Astrocyte (in vitro differentiated cells and primary cell): ENCODE results near the gene REL. TPM values are rescaled to one million over a fixed set of nuclear protein-coding genes. Genes with fewer than 3 reads are reported as not detected.
"Not testable (repeated sequence)": the region's sequence is repeated elsewhere in the genome, so short reads cannot be mapped to it uniquely, and the experiment has no call there.

Experiments
- DNase-seq: peaks from one replicate; pipeline ENCODE4 v3.0.0-alpha.2; 2010; ENCODE audit warnings: low read depth
- FAIRE-seq: peaks from 2 replicates; lab custom pipeline; 2011; peaks lifted over from hg19 to GRCh38; lab: Jason Lieb, UNC
- H2AFZ ChIP-seq: 2 replicates; pipeline ENCODE4 v1.6.0; 2012; ENCODE audit warnings: low read depth, low read length, inconsistent platforms
- H3K27ac ChIP-seq: 2 replicates; pipeline ENCODE4 v1.5.1; 2011; ENCODE audit warnings: low read depth, low read length, inconsistent platforms
- H3K27me3 ChIP-seq: 2 replicates; pipeline ENCODE4 v1.6.0; 2011; ENCODE audit warnings: low read length, inconsistent platforms; ENCODE audit not compliant: insufficient read depth
- H3K36me3 ChIP-seq: 2 replicates; pipeline ENCODE4 v1.5.1; 2011; ENCODE audit warnings: low read length, inconsistent platforms; ENCODE audit not compliant: insufficient read depth
- H3K4me1 ChIP-seq: 2 replicates; pipeline ENCODE4 v1.5.1; 2011; ENCODE audit warnings: low read length, inconsistent platforms; ENCODE audit not compliant: insufficient read depth
- H3K4me2 ChIP-seq: 2 replicates; pipeline ENCODE4 v1.6.0; 2012; ENCODE audit warnings: low read length, inconsistent platforms
- H3K4me3 ChIP-seq: 2 replicates; pipeline ENCODE4 v1.5.1; 2011; ENCODE audit warnings: low read depth, mild to moderate bottlenecking, low read length, inconsistent platforms; ENCODE audit not compliant: insufficient read depth
- H3K79me2 ChIP-seq: 2 replicates; pipeline ENCODE4 v1.6.0; 2012; ENCODE audit warnings: mild to moderate bottlenecking, low read length, inconsistent platforms; ENCODE audit not compliant: insufficient read depth
- H3K9ac ChIP-seq: 2 replicates; pipeline ENCODE4 v1.6.0; 2012; ENCODE audit warnings: mild to moderate bottlenecking, low read length, inconsistent platforms
- H3K9me3 ChIP-seq: 2 replicates; pipeline ENCODE4 v1.5.1; 2012; ENCODE audit warnings: low read depth, mild to moderate bottlenecking, low read length, inconsistent platforms; ENCODE audit not compliant: insufficient read depth
- H4K20me1 ChIP-seq: 2 replicates; pipeline ENCODE4 v1.6.0; 2012; ENCODE audit warnings: low read length, inconsistent platforms; ENCODE audit not compliant: insufficient read depth
- H3K27ac Mint-ChIP-seq: one replicate; pipeline ENCODE4 v1.8.0; 2021; ENCODE audit warnings: mild to moderate bottlenecking, mixed read lengths; ENCODE audit not compliant: unreplicated experiment
- H3K27me3 Mint-ChIP-seq: one replicate; pipeline ENCODE4 v1.8.0; 2021; ENCODE audit warnings: low read depth, mixed read lengths; ENCODE audit not compliant: unreplicated experiment
- H3K36me3 Mint-ChIP-seq: one replicate; pipeline ENCODE4 v1.8.0; 2021; ENCODE audit warnings: low read depth, mixed read lengths; ENCODE audit not compliant: unreplicated experiment
- H3K4me1 Mint-ChIP-seq: one replicate; pipeline ENCODE4 v1.8.0; 2021; ENCODE audit warnings: low read depth, mixed read lengths; ENCODE audit not compliant: unreplicated experiment
- H3K4me3 Mint-ChIP-seq: one replicate; pipeline ENCODE4 v1.8.0; 2021; ENCODE audit warnings: mild to moderate bottlenecking, moderate library complexity, mixed read lengths; ENCODE audit not compliant: unreplicated experiment
- H3K9me3 Mint-ChIP-seq: one replicate; pipeline ENCODE4 v1.8.0; 2021; ENCODE audit warnings: mild to moderate bottlenecking, mixed read lengths; ENCODE audit not compliant: unreplicated experiment
- EZH2 ChIP-seq: IDR thresholded peaks from 2 replicates; pipeline ENCODE4 v1.6.1; 2012; ENCODE audit warnings: mild to moderate bottlenecking, low read length, inconsistent platforms; ENCODE audit not compliant: insufficient read depth
- total RNA-seq: library from RNA; stranded (reverse); gene quantifications from 2 replicates; pipeline ENCODE4 v1.2.1, GENCODE V29; 2021
- TF ChIP-seq, protein P1 (sequence below): IDR thresholded peaks from 2 replicates; pipeline ENCODE4 v1.5.1; 2011; ENCODE audit warnings: low read depth, mild to moderate bottlenecking, inconsistent platforms, low read length, moderate library complexity; ENCODE audit not compliant: insufficient read depth

Gene REL
- total RNA-seq, 1 donor from 2014 or later, result 6.5 TPM

- Histone ChIP-seq H3K4me2 (no peak overlapping the region), H3K36me3 (no peaks in the 10 kb centered on the region), H3K4me3 (no peak overlapping the region), H3K9me3 (no peaks in the 10 kb centered on the region), H3K27ac (no peak overlapping the region), H2AFZ (no peak overlapping the region), H4K20me1 (no peaks in the 10 kb centered on the region), H3K4me1 (no peaks in the 10 kb centered on the region), H3K79me2 (no peaks in the 10 kb centered on the region), H3K27me3 (no peaks in the 10 kb centered on the region), H3K9ac (no peak overlapping the region)
- Mint-ChIP-seq H3K9me3 (no peaks in the 10 kb centered on the region), H3K27ac (no peak overlapping the region), H3K36me3 (peaks cover 2% of the 10 kb centered on the region), H3K4me1 (no peaks in the 10 kb centered on the region), H3K27me3 (no peaks in the 10 kb centered on the region), H3K4me3 (no peak overlapping the region)
- no peak for TF ChIP-seq EZH2
- TF ChIP-seq, protein P1, sequence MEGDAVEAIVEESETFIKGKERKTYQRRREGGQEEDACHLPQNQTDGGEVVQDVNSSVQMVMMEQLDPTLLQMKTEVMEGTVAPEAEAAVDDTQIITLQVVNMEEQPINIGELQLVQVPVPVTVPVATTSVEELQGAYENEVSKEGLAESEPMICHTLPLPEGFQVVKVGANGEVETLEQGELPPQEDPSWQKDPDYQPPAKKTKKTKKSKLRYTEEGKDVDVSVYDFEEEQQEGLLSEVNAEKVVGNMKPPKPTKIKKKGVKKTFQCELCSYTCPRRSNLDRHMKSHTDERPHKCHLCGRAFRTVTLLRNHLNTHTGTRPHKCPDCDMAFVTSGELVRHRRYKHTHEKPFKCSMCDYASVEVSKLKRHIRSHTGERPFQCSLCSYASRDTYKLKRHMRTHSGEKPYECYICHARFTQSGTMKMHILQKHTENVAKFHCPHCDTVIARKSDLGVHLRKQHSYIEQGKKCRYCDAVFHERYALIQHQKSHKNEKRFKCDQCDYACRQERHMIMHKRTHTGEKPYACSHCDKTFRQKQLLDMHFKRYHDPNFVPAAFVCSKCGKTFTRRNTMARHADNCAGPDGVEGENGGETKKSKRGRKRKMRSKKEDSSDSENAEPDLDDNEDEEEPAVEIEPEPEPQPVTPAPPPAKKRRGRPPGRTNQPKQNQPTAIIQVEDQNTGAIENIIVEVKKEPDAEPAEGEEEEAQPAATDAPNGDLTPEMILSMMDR, result no peak
- FAIRE-seq (no peak), DNase-seq (no peak)
Measured at GRCh38 chr2:60899892-60900249, 18.5 kb downstream of the REL start.

DNA sequence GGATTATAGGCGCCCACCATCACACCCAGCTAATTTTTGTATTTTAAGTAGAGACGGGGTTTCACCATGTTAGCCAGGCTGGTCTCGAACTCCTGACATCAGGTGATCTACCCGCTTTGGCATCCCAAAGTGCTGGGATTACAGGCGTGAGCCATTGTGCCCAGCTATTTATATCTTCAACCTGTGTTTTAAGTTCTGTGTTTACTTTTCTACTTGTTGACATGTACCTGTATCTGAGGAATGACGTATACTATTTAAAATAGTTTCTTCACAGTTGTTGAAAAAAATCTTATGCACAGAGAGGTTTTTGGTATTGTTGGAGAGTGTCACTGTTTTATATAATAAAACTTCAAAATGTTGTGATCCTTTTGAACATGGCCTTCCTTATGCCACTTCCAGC lies 19.9 kb downstream of the REL start:
- H3K27ac Mint-ChIP-seq, H3K36me3 ChIP-seq, H3K27me3 Mint-ChIP-seq, H3K9me3 ChIP-seq, H3K4me1 ChIP-seq, H3K27ac ChIP-seq, DNase-seq, H3K4me1 Mint-ChIP-seq, H3K27me3 ChIP-seq, H3K9me3 Mint-ChIP-seq, H3K9ac ChIP-seq, FAIRE-seq, H3K4me3 Mint-ChIP-seq, H2AFZ ChIP-seq, H3K36me3 Mint-ChIP-seq, H3K4me3 ChIP-seq, H3K4me2 ChIP-seq, H4K20me1 ChIP-seq, H3K79me2 ChIP-seq: not testable (repeated sequence)

DNA sequence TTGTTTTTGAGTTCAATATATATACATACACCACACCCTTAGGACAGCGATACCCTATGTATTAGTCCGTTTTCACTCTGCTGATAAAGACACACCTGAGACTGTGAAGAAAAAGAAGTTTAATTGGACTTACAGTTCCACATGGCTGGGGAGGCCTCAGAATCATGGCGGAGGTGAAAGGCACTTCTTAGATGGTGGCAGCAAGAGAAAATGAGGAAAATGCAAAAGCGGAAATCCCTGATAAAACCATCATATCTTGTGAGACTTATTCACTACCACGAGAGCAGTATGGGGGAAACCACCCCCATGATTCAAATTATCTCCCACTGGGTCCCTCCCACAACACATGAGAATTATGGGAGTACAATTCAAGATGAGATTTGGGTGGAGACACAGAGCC lies 24.5 kb downstream of the REL start:
- not testable (repeated sequence) for H3K4me2 ChIP-seq, H3K79me2 ChIP-seq, H3K9ac ChIP-seq, DNase-seq, H3K27me3 ChIP-seq, H3K4me3 ChIP-seq, FAIRE-seq, H4K20me1 ChIP-seq, H3K36me3 Mint-ChIP-seq, H3K4me1 Mint-ChIP-seq, H2AFZ ChIP-seq, H3K9me3 Mint-ChIP-seq, H3K27ac ChIP-seq, H3K27ac Mint-ChIP-seq, H3K36me3 ChIP-seq, H3K4me3 Mint-ChIP-seq, H3K4me1 ChIP-seq, H3K27me3 Mint-ChIP-seq, H3K9me3 ChIP-seq

DNA sequence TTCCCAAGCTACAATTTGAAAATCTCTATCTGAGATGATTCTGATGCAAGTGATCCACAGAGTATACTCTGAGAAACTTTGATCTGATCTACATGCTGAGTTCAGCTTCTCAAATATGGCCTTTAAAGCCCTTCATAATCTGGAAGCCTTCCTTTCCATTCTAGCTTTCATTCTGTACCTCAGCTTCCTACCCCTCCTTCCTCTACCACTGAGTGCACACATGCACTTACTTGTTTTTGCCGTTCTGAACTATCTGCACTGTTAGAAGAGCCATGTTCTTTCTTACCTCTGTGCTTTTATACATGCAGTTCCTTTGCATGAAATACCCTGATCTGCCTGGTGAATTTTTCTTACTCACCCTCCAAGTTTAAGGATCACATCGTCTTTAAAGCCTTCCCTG lies 25.0 kb downstream of the REL start:
- Histone ChIP-seq H3K36me3 (no peaks in the 10 kb centered on the region), H4K20me1 (no peaks in the 10 kb centered on the region), H3K4me1 (no peaks in the 10 kb centered on the region), H3K27me3 (no peaks in the 10 kb centered on the region), H3K4me2 (no peak overlapping the region), H3K9ac (no peak overlapping the region), H3K79me2 (no peaks in the 10 kb centered on the region), H3K4me3 (no peak overlapping the region), H3K9me3 (no peaks in the 10 kb centered on the region), H2AFZ (no peak overlapping the region), H3K27ac (no peak overlapping the region)
- Mint-ChIP-seq H3K27me3 (no peaks in the 10 kb centered on the region), H3K27ac (no peak overlapping the region), H3K4me1 (no peaks in the 10 kb centered on the region), H3K36me3 (no peaks in the 10 kb centered on the region), H3K4me3 (no peak overlapping the region), H3K9me3 (no peaks in the 10 kb centered on the region)
- DNase-seq (no peak), FAIRE-seq (no peak)
- TF ChIP-seq, protein P1, result no peak
- TF ChIP-seq EZH2, result no peak
